Tibial artery (tissue), 4 donors: ENCODE results near the gene LRCH4.
"Not testable (repeated sequence)": the region's sequence is repeated elsewhere in the genome, so short reads cannot be mapped to it uniquely, and the experiment has no call there.

Experiments
- DNase-seq, 2 donors: peaks; one replicate each; pipeline ENCODE4 v3.0.0-alpha.2; 2019
- H3K27ac ChIP-seq, 2 donors: fragments of 200-600 bp; sonication (generic) in 1 of 2; 1 replicate in 1 of 2; 2 replicates in 1 of 2; pipeline ENCODE4 v1.5.1; 2018 to 2019; ENCODE audit warnings: mild to moderate bottlenecking in 1 of 2
- H3K27me3 ChIP-seq, 2 donors: fragments of 200-600 bp; sonication (generic) in 1 of 2; one replicate each; pipeline versions ENCODE4 v1.5.1 to v1.6.0; 2016 to 2019
- H3K36me3 ChIP-seq, 3 donors: fragments of 200-600 bp; sonication (generic) in 2 of 3; one replicate each; pipeline ENCODE4 v1.5.1; 2016 to 2019; ENCODE audit warnings: mild to moderate bottlenecking in 2 of 3
- H3K4me1 ChIP-seq, 4 donors: fragments of 200-600 bp; sonication (generic) in 2 of 4; 1 replicate in 3 of 4; 2 replicates in 1 of 4; pipeline ENCODE4 v1.5.1; 2016 to 2019
- H3K4me3 ChIP-seq, 2 donors: fragments of 200-600 bp; sonication (generic) in 1 of 2; 1 replicate in 1 of 2; 2 replicates in 1 of 2; pipeline ENCODE4 v1.5.1; 2018 to 2019; ENCODE audit warnings: mild to moderate bottlenecking in 2 of 2
- H3K9me3 ChIP-seq, 3 donors: fragments of 200-600 bp; sonication (generic) in 1 of 3; one replicate each; pipeline ENCODE4 v1.5.1; 2016 to 2019
- CTCF ChIP-seq, 2 experiments: fragments of 200-600 bp in 1 of 2; fragments of 450-650 bp in 1 of 2; IDR thresholded peaks; one replicate each; pipeline ENCODE4 v1.5.1; 2017 to 2019; ENCODE audit warnings: antibody characterized with exemption in 2 of 2, mild to moderate bottlenecking in 1 of 2, moderate library complexity in 1 of 2
- intact Hi-C: fragments of 100-400 bp; cut with DNase I; formaldehyde crosslinking; loops from one replicate; pipeline ENCODE4 v1.15.0; 2023; ENCODE audit warnings: low total_unique reads

The LRCH4 gene

GRCh38 chr7:100539436-100540006 lies 46.4 kb downstream of the LRCH4 start:
- Histone ChIP-seq H3K27ac (peak overlapping the region; percentile 71 to 78), H3K4me1 (peaks cover 0 to 36% (median 27%) of the 10 kb centered on the region in 4 donors), H3K9me3 (no peaks in the 10 kb centered on the region), H3K4me3 (peak overlapping the region; percentile 60 to 90), H3K36me3 (no peaks in the 10 kb centered on the region), H3K27me3 (no peaks in the 10 kb centered on the region)
- intact Hi-C loops = no loop called here
- no peak for DNase-seq
- TF ChIP-seq CTCF (IDR thresholded peaks at IDR 0.05) = no peak

DNA sequence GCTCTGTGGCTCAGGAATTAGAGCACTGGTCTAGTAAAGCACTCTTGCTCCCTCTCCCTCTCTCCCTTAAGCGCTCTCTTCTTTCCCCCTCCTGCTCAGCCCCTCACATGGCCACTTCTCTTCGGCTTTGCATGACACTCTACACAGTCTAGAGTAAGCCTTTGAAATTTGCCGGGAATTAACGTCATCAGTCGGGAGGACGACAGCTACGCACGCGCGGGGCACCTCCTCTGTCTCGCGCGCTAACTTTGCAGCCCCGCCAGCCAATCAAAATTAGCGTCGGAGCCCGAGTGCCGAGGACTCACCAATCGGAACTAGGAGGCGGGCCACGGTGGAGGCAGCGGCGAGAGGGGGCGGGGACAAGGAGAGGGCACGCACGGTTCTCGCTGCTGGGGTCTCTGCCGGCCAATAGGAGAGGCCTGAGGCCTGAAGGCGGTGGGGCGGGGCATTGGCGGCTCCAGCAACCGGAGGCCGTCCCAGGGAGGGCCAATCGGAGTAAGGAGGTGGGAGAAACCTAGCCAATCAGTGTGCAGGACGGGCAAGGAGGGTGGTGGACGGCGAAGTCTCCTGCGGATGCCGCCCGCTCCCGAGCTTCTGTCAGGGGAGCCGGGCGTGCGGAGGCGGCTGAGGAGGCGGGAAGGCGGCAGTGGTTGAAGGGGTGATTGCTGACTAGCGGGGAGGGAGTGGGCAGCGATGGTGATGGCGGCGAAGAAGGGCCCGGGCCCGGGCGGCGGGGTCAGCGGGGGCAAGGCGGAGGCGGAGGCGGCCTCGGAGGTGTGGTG lies 47.1 kb downstream of the LRCH4 start, which contains the start of gene AGFG2:
Gene AGFG2, plus strand, starts transcription at position 550 of the 782 bp plus-strand sequence. Its CDS starts 144 bp downstream, at position 694.
- DNase-seq = peak; percentile 100
- H3K36me3 ChIP-seq = no peaks in the 10 kb centered on the region
- H3K4me3 ChIP-seq = peak within 1 kb of the TSS; percentile 60 to 90
- intact Hi-C loops = no loop called here
- no peaks in the 10 kb centered on the region for H3K27me3 ChIP-seq
- no peaks in the 10 kb centered on the region for H3K9me3 ChIP-seq
- peak in 1 of 2 experiments; percentile 12 for TF ChIP-seq CTCF (IDR thresholded peaks at IDR 0.05)
- peaks cover 0 to 29% (median 21%) of the 10 kb centered on the region in 4 donors for H3K4me1 ChIP-seq
- peak within 1 kb of the TSS; percentile 75 to 78 for H3K27ac ChIP-seq

GRCh38 chr7:100538348-100538653 lies 47.6 kb downstream of the LRCH4 start:
- no peak for DNase-seq
- no peak for TF ChIP-seq CTCF (IDR thresholded peaks at IDR 0.05)
- Histone ChIP-seq H3K9me3 (no peaks in the 10 kb centered on the region), H3K27ac (peak overlapping the region; percentile 61 to 75), H3K4me3 (peak overlapping the region; percentile 29 to 90), H3K4me1 (peaks cover 0 to 26% (median 18%) of the 10 kb centered on the region in 4 donors), H3K27me3 (peaks cover 0 to 4% of the 10 kb centered on the region in 2 donors), H3K36me3 (no peaks in the 10 kb centered on the region)
- intact Hi-C loops = no loop called here

DNA sequence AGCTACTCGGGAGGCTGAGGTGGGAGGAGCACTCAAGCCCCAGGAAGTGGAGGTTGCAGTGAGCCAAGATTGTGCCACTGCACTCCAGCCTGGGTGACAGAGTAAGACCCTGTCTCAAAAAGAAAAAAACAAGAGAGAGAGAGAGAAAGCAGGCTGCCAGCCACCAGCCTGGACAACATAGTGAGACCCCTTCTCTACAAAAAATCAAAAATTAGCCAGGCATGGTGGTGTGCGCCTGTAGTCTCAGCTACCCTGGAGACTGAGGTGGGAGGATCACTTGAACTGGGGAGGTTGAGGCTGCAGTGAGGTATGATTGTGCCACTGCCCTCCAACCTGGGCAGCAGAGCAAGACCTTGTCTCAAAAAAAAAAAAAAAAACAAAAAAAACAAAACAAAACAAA lies 49.2 kb downstream of the LRCH4 start:
- peaks cover 0 to 26% (median 18%) of the 10 kb centered on the region in 4 donors for H3K4me1 ChIP-seq
- H3K4me3 ChIP-seq, H3K27ac ChIP-seq, H3K9me3 ChIP-seq, intact Hi-C loops, H3K36me3 ChIP-seq, DNase-seq: not testable (repeated sequence)
- H3K27me3 ChIP-seq = peaks cover 0 to 17% of the 10 kb centered on the region in 2 donors

DNA sequence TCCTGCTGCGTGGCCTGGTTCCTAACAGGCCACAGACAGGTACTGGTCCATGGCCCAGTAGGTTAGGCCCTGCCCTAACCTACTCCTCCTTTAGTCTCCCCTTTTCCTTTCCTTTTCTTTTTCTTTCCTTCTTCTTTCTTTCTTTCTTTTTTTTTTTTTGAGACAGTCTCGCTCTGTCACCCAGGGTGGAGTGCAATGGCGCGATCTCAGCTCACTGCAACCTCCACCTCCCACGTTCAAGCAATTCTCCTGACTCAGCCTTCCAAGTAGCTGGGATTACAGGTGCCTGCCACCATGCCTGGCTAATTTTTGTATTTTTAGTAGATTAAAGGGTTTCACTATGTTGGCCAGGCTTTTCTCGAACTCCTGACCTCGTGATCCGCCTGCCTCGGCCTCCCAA lies 49.9 kb downstream of the LRCH4 start:
- H3K9me3 ChIP-seq, intact Hi-C loops, H3K4me3 ChIP-seq, H3K27ac ChIP-seq, H3K36me3 ChIP-seq, DNase-seq: not testable (repeated sequence)
- peaks cover 0 to 24% of the 10 kb centered on the region in 2 donors for H3K27me3 ChIP-seq
- peaks cover 0 to 21% (median 17%) of the 10 kb centered on the region in 4 donors for H3K4me1 ChIP-seq

GRCh38 chr7:100532165-100533022 lies 53.5 kb downstream of the LRCH4 start:
- Histone ChIP-seq H3K27ac (no peak overlapping the region), H3K4me1 (no peaks in the 10 kb centered on the region), H3K36me3 (no peaks in the 10 kb centered on the region), H3K27me3 (peaks cover 0 to 26% of the 10 kb centered on the region in 2 donors), H3K9me3 (no peaks in the 10 kb centered on the region), H3K4me3 (no peak overlapping the region)
- no peak for DNase-seq
- intact Hi-C loops = no loop called here
- no peak for TF ChIP-seq CTCF (IDR thresholded peaks at IDR 0.05)

DNA sequence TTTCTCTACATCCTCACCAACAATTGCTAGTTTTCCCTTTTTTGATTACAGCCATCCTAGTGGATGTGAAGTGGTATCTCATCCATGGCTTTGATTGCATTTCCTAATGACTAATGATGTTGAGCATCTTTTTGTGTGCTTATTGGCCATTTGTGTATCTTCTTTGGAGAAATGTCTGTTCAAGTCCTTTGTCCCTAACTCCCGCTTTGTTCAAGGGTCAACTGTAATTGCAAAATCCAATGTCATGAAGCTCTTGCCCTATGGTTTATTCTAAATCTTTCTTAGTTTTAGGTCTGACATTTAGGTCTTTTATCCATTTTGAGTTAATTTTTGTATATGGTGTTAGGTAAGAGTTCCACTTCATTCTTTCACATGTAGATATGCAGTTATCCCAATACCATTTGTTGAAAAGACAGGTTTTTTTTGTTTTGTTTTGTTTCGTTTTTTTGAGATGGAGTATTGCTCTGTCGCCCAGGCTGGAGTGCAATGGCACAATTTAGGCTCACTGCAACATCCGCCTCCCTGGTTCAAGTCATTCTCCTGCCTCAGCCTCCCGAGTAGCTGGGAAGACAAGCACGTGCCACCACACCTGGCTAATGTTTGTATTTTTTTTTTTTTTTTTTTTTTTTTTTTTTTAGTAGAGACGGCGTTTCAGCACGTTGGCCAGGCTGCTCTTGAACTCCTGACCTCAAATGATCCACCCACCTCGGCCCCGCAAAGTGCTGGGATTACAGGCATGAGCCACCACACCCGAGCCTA lies 57.6 kb downstream of the LRCH4 start:
- H3K4me1 ChIP-seq, H3K9me3 ChIP-seq, H3K36me3 ChIP-seq, H3K4me3 ChIP-seq, intact Hi-C loops, DNase-seq, H3K27ac ChIP-seq: not testable (repeated sequence)
- H3K27me3 ChIP-seq = peaks cover 0 to 26% of the 10 kb centered on the region in 2 donors
